Fibroblast of lung (primary cell): ENCODE data around the gene SLC29A1.

ENCODE experiments used
- CTCF ChIP-seq, 2 donors: IDR thresholded peaks in 1 of 2; conservative IDR thresholded peaks in 1 of 2; 1 replicate in 1 of 2; 2 replicates in 1 of 2; pipeline ENCODE4 v1.5.1; 2011 to 2012; ENCODE audit warnings: low read length in 2 of 2, control low read depth in 1 of 2, inconsistent platforms in 1 of 2, low read depth in 1 of 2, mild to moderate bottlenecking in 1 of 2
- EZH2 ChIP-seq: IDR thresholded peaks from 2 replicates; pipeline ENCODE4 v1.5.1; 2012; ENCODE audit warnings: low read length, control low read depth, mild to moderate bottlenecking; ENCODE audit errors: missing control alignments

GRCh38 chr6:44257753-44258324 is 34.4 kb downstream of the SLC29A1 start:
- peak in 1 of 2 donors; percentile 11 for TF ChIP-seq CTCF (conservative IDR thresholded peaks at IDR 0.05 in 1 of 2, IDR thresholded peaks at IDR 0.05 in 1 of 2; ENCODE audit: low read depth in 1 of 2, low read length in 2 of 2)
- no peak for TF ChIP-seq EZH2
